Bronchial epithelial cell (primary cell): ENCODE measurements around the gene GCNT1. TPM values are rescaled to one million over a fixed set of nuclear protein-coding genes. Genes with fewer than 3 reads are reported as not detected.

ENCODE experiments used
- DNase-seq: peaks from one replicate; pipeline ENCODE4 v3.0.0-alpha.2; 2010; ENCODE audit warnings: low read depth
- FAIRE-seq: peaks from 2 replicates; lab custom pipeline; 2011; peaks lifted over from hg19 to GRCh38; lab: Jason Lieb, UNC
- H3K27me3 ChIP-seq: 2 replicates; pipeline ENCODE4 v1.5.1; 2011; ENCODE audit warnings: low read length; ENCODE audit not compliant: control insufficient read depth, insufficient read depth
- H3K36me3 ChIP-seq: 2 replicates; pipeline ENCODE4 v1.5.1; 2011; ENCODE audit warnings: low read length; ENCODE audit not compliant: control insufficient read depth, insufficient read depth
- H3K4me3 ChIP-seq: 2 replicates; pipeline ENCODE4 v1.5.1; 2011; ENCODE audit warnings: mild to moderate bottlenecking, low read depth, low read length, control low read depth
- total RNA-seq: library from RNA; depleted of rRNA; stranded (reverse); fragments of >200 nt; gene quantifications from 2 replicates; pipeline ENCODE4 v1.2.1, GENCODE V29; 2014
- TF ChIP-seq, protein P1 (sequence below): IDR thresholded peaks from 2 replicates; pipeline ENCODE4 v1.5.1; 2011; ENCODE audit warnings: mild to moderate bottlenecking, moderate library complexity, low read length, control low read depth, inconsistent platforms; ENCODE audit not compliant: insufficient read depth, severe bottlenecking

Gene GCNT1
- total RNA-seq, 1 donor from 2014 or later, result 3.7 TPM

- DNase-seq (peak; percentile 65), FAIRE-seq (no peak)
- no peaks in the 10 kb centered on the region for H3K27me3 ChIP-seq
- TF ChIP-seq, protein P1, sequence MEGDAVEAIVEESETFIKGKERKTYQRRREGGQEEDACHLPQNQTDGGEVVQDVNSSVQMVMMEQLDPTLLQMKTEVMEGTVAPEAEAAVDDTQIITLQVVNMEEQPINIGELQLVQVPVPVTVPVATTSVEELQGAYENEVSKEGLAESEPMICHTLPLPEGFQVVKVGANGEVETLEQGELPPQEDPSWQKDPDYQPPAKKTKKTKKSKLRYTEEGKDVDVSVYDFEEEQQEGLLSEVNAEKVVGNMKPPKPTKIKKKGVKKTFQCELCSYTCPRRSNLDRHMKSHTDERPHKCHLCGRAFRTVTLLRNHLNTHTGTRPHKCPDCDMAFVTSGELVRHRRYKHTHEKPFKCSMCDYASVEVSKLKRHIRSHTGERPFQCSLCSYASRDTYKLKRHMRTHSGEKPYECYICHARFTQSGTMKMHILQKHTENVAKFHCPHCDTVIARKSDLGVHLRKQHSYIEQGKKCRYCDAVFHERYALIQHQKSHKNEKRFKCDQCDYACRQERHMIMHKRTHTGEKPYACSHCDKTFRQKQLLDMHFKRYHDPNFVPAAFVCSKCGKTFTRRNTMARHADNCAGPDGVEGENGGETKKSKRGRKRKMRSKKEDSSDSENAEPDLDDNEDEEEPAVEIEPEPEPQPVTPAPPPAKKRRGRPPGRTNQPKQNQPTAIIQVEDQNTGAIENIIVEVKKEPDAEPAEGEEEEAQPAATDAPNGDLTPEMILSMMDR, result peak; percentile 44
- H3K4me3 ChIP-seq, result peak overlapping the region; percentile 85
- no peaks in the 10 kb centered on the region for H3K36me3 ChIP-seq
Observed at GRCh38 chr9:76459694-76460635, 983 bp downstream of the GCNT1 start.

DNA sequence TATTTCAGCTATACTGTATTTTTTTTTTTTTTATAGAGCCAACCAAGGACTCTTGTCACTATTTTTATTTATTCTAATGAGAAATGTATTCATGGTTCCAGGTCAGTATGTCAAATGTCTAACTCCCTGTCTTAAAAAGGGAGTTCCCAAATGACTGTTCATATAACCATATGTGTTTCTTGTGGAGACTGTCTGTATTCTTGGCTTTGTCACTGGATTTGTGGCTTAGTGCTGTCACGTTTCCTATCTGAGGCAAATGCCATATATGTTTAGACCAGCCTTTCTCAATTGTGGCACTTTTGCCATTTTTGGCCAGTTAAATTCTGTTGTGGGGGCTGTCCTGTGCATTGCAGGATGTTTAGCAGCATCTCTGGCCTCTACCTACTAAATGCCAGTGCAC, 3.1 kb downstream of the GCNT1 start:
- FAIRE-seq (no peak), DNase-seq (no peak)

GRCh38 chr9:76463211-76463610, 4.2 kb downstream of the GCNT1 start:
- no peaks in the 10 kb centered on the region for H3K27me3 ChIP-seq
- TF ChIP-seq, protein P1, result no peak
- H3K4me3 ChIP-seq, result no peak overlapping the region
- DNase-seq, result no peak
- FAIRE-seq, result no peak
- H3K36me3 ChIP-seq, result no peaks in the 10 kb centered on the region

More for the DNA sequence above, 3.1 kb downstream of the GCNT1 start:
- no peak overlapping the region for H3K4me3 ChIP-seq
- no peaks in the 10 kb centered on the region for H3K27me3 ChIP-seq
- TF ChIP-seq, protein P1, result no peak
- H3K36me3 ChIP-seq, result no peaks in the 10 kb centered on the region

- TF ChIP-seq, protein P1, result no peak
- FAIRE-seq (no peak), DNase-seq (no peak)
- no peaks in the 10 kb centered on the region for H3K36me3 ChIP-seq
- no peaks in the 10 kb centered on the region for H3K27me3 ChIP-seq
- H3K4me3 ChIP-seq, result no peak overlapping the region
Observed at GRCh38 chr9:76464706-76465105, 5.7 kb downstream of the GCNT1 start.

- no peak overlapping the region for H3K4me3 ChIP-seq
- DNase-seq (no peak), FAIRE-seq (no peak)
- TF ChIP-seq, protein P1, result no peak
- no peaks in the 10 kb centered on the region for H3K27me3 ChIP-seq
- no peaks in the 10 kb centered on the region for H3K36me3 ChIP-seq
Observed at GRCh38 chr9:76465442-76466298, 6.7 kb downstream of the GCNT1 start.
